Nephron progenitor cell (in vitro differentiated cells): ENCODE measurements around the gene HOTAIR.

Experiments used
- DNase-seq: peaks from one replicate; pipeline ENCODE4 v3.0.0; 2021
- H3K27ac Mint-ChIP-seq: 2 replicates; pipeline ENCODE4 v1.8.0; 2021; ENCODE audit warnings: mild to moderate bottlenecking, moderate library complexity, mixed read lengths
- H3K27me3 Mint-ChIP-seq: 2 replicates; pipeline ENCODE4 v1.8.0; 2021; ENCODE audit warnings: mild to moderate bottlenecking, low read depth, mixed read lengths; ENCODE audit not compliant: poor library complexity
- H3K36me3 Mint-ChIP-seq: 2 replicates; pipeline ENCODE4 v1.8.0; 2021; ENCODE audit warnings: low read depth, mixed read lengths
- H3K4me1 Mint-ChIP-seq: 2 replicates; pipeline ENCODE4 v1.8.0; 2021; ENCODE audit warnings: mixed read lengths
- H3K4me3 Mint-ChIP-seq: 2 replicates; pipeline ENCODE4 v1.8.0; 2021; ENCODE audit warnings: mild to moderate bottlenecking, moderate library complexity, mixed read lengths
- H3K9me3 Mint-ChIP-seq: 2 replicates; pipeline ENCODE4 v1.8.0; 2021; ENCODE audit warnings: mild to moderate bottlenecking, moderate library complexity, mixed read lengths
- CTCF ChIP-seq: fragments of 200-600 bp; sonication (generic); IDR thresholded peaks from 2 replicates; pipeline ENCODE4 v1.5.0; 2021; ENCODE audit warnings: antibody characterized with exemption

Gene HOTAIR

DNA sequence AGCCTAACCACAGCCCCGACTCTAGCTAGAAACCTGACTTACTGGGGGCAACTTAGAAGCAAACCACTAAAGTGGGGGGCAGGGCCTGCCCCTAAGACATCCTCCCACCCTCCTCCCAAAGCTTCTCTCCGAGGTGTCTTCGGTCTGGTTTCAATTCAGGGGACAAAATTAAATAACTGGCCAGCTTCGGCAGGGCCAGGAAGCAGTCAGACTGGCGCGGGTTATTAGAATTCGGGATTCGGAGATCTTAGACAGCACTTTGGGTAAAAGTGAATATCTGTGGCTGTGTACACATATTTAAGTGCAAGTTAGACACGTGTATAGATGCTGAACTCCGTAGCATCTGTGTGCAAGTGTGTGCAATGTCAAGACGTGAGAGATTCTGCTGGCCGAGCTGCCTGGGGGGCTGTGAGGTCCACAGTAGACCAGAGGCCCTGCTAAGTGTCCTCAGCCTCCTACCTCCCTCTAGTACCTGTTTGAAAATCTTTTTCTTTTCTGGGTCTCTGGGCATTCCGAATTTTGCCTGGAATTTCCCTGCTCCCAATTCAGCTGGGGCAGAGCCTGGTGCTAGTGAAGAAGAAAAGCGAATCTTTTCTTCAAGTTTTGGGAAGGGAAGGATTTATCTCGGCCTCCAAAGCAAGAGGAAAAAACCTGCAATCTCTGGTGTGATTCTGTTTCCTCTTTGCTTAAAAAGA, 6.2 kb upstream of the HOTAIR start:
- H3K9me3 Mint-ChIP-seq: no peaks in the 10 kb centered on the region
- DNase-seq: no peak
- peaks cover 80% of the 10 kb centered on the region for H3K4me1 Mint-ChIP-seq
- peaks cover 76% of the 10 kb centered on the region for H3K27me3 Mint-ChIP-seq
- H3K4me3 Mint-ChIP-seq: peak overlapping the region; percentile 98
- no peaks in the 10 kb centered on the region for H3K36me3 Mint-ChIP-seq
- no peak overlapping the region for H3K27ac Mint-ChIP-seq
- TF ChIP-seq CTCF: no peak

GRCh38 chr12:53980104-53980801, 5.5 kb upstream of the HOTAIR start:
- H3K27ac Mint-ChIP-seq: peak overlapping the region; percentile 71
- DNase-seq: no peak

DNA sequence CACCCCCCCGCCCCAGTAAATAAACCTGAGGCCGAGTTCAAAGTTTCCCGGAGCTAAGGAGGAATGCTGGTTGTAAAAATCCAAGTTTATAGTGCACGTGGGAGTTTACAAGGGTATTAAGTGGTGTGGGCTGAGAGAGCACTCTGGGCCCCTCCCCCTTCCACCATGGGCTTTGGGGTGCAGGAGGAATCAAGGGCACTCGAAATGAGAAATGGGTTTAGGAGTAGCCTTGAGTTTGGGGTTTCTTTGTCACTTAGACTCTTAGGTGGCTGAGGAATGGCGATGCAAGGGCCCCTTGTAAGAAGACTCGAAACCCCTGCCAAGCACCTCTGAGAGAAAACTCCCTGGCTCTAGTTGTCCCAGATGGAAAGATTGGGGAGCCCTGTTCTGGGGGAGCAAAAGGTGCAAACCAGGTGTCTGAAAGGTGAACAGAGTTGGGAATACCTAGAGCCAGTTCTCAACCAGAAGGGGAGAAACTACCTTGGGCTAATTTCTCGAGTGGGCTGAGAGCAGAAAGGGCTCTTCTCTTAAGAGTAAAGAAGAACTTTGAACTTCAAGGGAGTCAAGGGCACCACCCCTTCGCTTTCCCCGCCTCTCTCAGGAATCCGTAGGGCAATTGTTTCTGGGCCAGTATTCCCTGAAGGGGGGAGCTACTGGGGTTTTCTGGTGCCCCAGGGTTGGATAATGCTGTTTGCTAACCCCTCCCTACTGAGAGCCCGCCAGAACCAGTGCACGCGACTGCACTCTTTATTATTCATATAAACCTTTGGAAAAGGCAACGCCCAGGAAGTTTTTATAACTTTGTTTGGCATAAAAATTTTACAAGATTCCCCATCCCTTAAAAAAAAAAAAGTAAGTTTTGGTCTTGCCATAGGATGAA, 4.0 kb upstream of the HOTAIR start:
- peak overlapping the region; percentile 92 for H3K27ac Mint-ChIP-seq
- DNase-seq: no peak
- no peaks in the 10 kb centered on the region for H3K36me3 Mint-ChIP-seq
- H3K9me3 Mint-ChIP-seq: no peaks in the 10 kb centered on the region
- H3K27me3 Mint-ChIP-seq: peaks cover 96% of the 10 kb centered on the region
- peaks cover 91% of the 10 kb centered on the region for H3K4me1 Mint-ChIP-seq
- TF ChIP-seq CTCF: no peak
- peak overlapping the region; percentile 98 for H3K4me3 Mint-ChIP-seq

More at GRCh38 chr12:53980104-53980801, 5.5 kb upstream of the HOTAIR start:
- Mint-ChIP-seq H3K4me1 (peaks cover 87% of the 10 kb centered on the region), H3K9me3 (no peaks in the 10 kb centered on the region), H3K36me3 (no peaks in the 10 kb centered on the region), H3K27me3 (peaks cover 81% of the 10 kb centered on the region), H3K4me3 (peak overlapping the region; percentile 98)
- TF ChIP-seq CTCF: no peak

- Mint-ChIP-seq H3K9me3 (no peaks in the 10 kb centered on the region), H3K4me3 (peak overlapping the region; percentile 98)
Observed at GRCh38 chr12:53977596-53978445, 3.1 kb upstream of the HOTAIR start.

More at GRCh38 chr12:53977596-53978445, 3.1 kb upstream of the HOTAIR start:
- Mint-ChIP-seq H3K27me3 (peaks cover 95% of the 10 kb centered on the region), H3K4me1 (peaks cover 89% of the 10 kb centered on the region), H3K36me3 (no peaks in the 10 kb centered on the region), H3K27ac (peak overlapping the region; percentile 80)
- no peak for TF ChIP-seq CTCF
- DNase-seq: no peak
